SH-SY5Y (cell line): ENCODE data around the gene GABRG3.

Experiments
- GATA2 ChIP-seq: IDR thresholded peaks from 2 replicates; pipeline ENCODE4 v1.6.1; 2011; ENCODE audit warnings: mild to moderate bottlenecking, low read depth, low read length
- GATA3 ChIP-seq: IDR thresholded peaks from 2 replicates; pipeline ENCODE4 v1.6.1; 2011; ENCODE audit warnings: low read depth, mild to moderate bottlenecking, low read length, moderate library complexity

DNA sequence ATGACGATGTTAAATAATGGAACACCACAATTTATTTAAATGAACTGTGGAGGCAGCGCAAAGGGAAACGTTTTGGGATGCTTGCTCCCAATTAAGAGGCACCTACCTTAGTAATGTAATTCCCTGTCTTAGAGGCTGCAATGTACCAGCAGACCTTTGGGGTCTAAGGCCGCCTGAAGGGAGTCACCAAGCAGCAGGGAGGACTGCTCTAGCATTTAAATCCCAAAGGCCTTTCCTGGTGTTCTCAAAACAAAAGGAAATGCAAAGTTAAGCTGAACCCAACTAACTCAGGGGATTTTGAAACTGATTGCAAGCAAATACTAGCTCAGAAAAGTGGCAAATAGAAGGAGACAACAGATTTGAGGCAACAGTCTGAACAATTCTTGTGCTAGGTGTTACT is 510.8 kb downstream of the GABRG3 start:
- no peak for TF ChIP-seq GATA3
- TF ChIP-seq GATA2, result no peak
